ENCODE data around the gene C2orf81. TPM values are rescaled to one million over a fixed set of nuclear protein-coding genes. Genes with fewer than 3 reads are reported as not detected.

The C2orf81 gene
- polyA plus RNA-seq, 1 experiment: 0.67 TPM

GRCh38 chr2:74418312-74418711 lies 3.1 kb downstream of the C2orf81 start:
- H3K27me3 ChIP-seq (ENCODE audit: control insufficient read depth, insufficient read depth, low read length): no peaks in the 10 kb centered on the region
- no peak for TF ChIP-seq CTCF (IDR thresholded peaks at IDR 0.05; ENCODE audit: insufficient read depth, low read depth, low read length)
- no peak for DNase-seq (ENCODE audit: low read depth)
- H3K36me3 ChIP-seq (ENCODE audit: control insufficient read depth, insufficient read depth, low read length): no peaks in the 10 kb centered on the region
- ChIA-PET CTCF (interaction anchor here (1.5 kb wide), 1 partner anchor 9 kb away, joined by 5 read pairs; no protein-coding TSS in a partner anchor), POLR2A (no interaction called here)
- H3K4me3 ChIP-seq (ENCODE audit: low read depth, low read length): no peak overlapping the region

GRCh38 chr2:74417763-74418162 lies 3.7 kb downstream of the C2orf81 start:
- POLR2A ChIA-PET: no interaction called here
- DNase-seq (ENCODE audit: low read depth): no peak
- Histone ChIP-seq H3K36me3 (ENCODE audit: control insufficient read depth, insufficient read depth, low read length) (no peaks in the 10 kb centered on the region), H3K27me3 (ENCODE audit: control insufficient read depth, insufficient read depth, low read length) (no peaks in the 10 kb centered on the region), H3K4me3 (ENCODE audit: low read depth, low read length) (no peak overlapping the region)
- TF ChIP-seq CTCF (IDR thresholded peaks at IDR 0.05; ENCODE audit: insufficient read depth, low read depth, low read length): no peak
- CTCF ChIA-PET: interaction anchor here (1.5 kb wide), 1 partner anchor 9 kb away, joined by 5 read pairs; no protein-coding TSS in a partner anchor

GRCh38 chr2:74417197-74417596 lies 4.2 kb downstream of the C2orf81 start:
- Histone ChIP-seq H3K27me3 (ENCODE audit: control insufficient read depth, insufficient read depth, low read length) (no peaks in the 10 kb centered on the region), H3K4me3 (ENCODE audit: low read depth, low read length) (no peak overlapping the region), H3K36me3 (ENCODE audit: control insufficient read depth, insufficient read depth, low read length) (no peaks in the 10 kb centered on the region)
- ChIA-PET POLR2A (no interaction called here), CTCF (interaction anchor here (0.6 kb wide), 1 partner anchor 47 kb away, joined by 3 read pairs; no protein-coding TSS in a partner anchor)
- no peak for TF ChIP-seq CTCF (IDR thresholded peaks at IDR 0.05; ENCODE audit: insufficient read depth, low read depth, low read length)
- DNase-seq (ENCODE audit: low read depth): no peak

GRCh38 chr2:74416778-74417177 lies 4.6 kb downstream of the C2orf81 start:
- H3K4me3 ChIP-seq (ENCODE audit: low read depth, low read length): no peak overlapping the region
- H3K36me3 ChIP-seq (ENCODE audit: control insufficient read depth, insufficient read depth, low read length): no peaks in the 10 kb centered on the region
- ChIA-PET CTCF (interaction anchor here (0.6 kb wide), 1 partner anchor 48 kb away, joined by 3 read pairs; no protein-coding TSS in a partner anchor), POLR2A (no interaction called here)
- no peaks in the 10 kb centered on the region for H3K27me3 ChIP-seq (ENCODE audit: control insufficient read depth, insufficient read depth, low read length)
- DNase-seq (ENCODE audit: low read depth): no peak
- TF ChIP-seq CTCF (IDR thresholded peaks at IDR 0.05; ENCODE audit: insufficient read depth, low read depth, low read length): 0 out of 2 replicates have a peak, but pooled peaks have one; percentile 16

- no peak for TF ChIP-seq CTCF (IDR thresholded peaks at IDR 0.05; ENCODE audit: insufficient read depth, low read depth, low read length)
- ChIA-PET CTCF (interaction anchor here (0.7 to 2.2 kb wide), 3 partner anchors 12 to 170 kb away, joined by 3 to 10 read pairs (median 3); no protein-coding TSS in a partner anchor), POLR2A (no interaction called here)
- no peaks in the 10 kb centered on the region for H3K27me3 ChIP-seq (ENCODE audit: control insufficient read depth, insufficient read depth, low read length)
- no peak for DNase-seq (ENCODE audit: low read depth)
- H3K4me3 ChIP-seq (ENCODE audit: low read depth, low read length): no peak overlapping the region
- no peaks in the 10 kb centered on the region for H3K36me3 ChIP-seq (ENCODE audit: control insufficient read depth, insufficient read depth, low read length)
Measured at GRCh38 chr2:74415762-74416395, 5.5 kb downstream of the C2orf81 start.
